HUES6 (cell line): ENCODE measurements around the gene UVRAG.
"Not testable (repeated sequence)": the region's sequence is repeated elsewhere in the genome, so short reads cannot be mapped to it uniquely, and the experiment has no call there.

Experiments used
- H3K27ac ChIP-seq: 2 replicates; pipeline ENCODE4 v1.7.0; 2013; ENCODE audit warnings: low read depth, mild to moderate bottlenecking, low read length, inconsistent platforms
- H3K27me3 ChIP-seq: 2 replicates; pipeline ENCODE4 v1.6.1; 2013; ENCODE audit warnings: low read length; ENCODE audit not compliant: control insufficient read depth, insufficient read depth
- H3K36me3 ChIP-seq: 2 replicates; pipeline ENCODE4 v1.6.1; 2013; ENCODE audit warnings: low read length; ENCODE audit not compliant: control insufficient read depth, insufficient read depth
- H3K4me1 ChIP-seq: 2 replicates; pipeline ENCODE4 v1.6.1; 2013; ENCODE audit warnings: low read length; ENCODE audit not compliant: control insufficient read depth, insufficient read depth
- H3K4me3 ChIP-seq: 2 replicates; pipeline ENCODE4 v1.5.1; 2013; ENCODE audit warnings: low read depth, low read length
- H3K9ac ChIP-seq: one replicate; pipeline ENCODE4 v1.6.1; 2013; ENCODE audit warnings: mild to moderate bottlenecking, low read length
- H3K9me3 ChIP-seq: 2 replicates; pipeline ENCODE4 v1.6.1; 2013; ENCODE audit warnings: low read depth, low read length; ENCODE audit not compliant: control insufficient read depth, insufficient read depth

The UVRAG gene

DNA sequence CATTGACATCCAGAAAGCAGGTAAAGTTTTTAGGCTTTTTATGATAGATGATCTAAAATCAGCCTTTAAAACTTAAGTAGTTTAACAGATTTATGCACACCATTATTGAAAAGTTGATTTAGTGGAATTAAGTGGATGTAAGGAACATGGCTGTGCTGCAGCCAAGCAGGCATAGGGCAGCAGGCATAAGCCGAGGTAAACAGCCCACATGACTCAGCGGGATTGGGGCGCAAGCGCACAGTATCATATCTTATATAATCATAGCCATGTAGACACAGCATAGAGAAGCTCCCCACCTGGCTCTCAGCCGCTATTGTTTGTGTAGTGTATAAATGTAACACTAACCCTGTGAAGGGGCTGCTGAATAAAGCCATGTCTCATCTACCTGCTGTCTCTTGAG lies 233.8 kb downstream of the UVRAG start:
- Histone ChIP-seq H3K36me3 (peaks cover 12% of the 10 kb centered on the region), H3K27me3 (no peaks in the 10 kb centered on the region), H3K4me3 (no peak overlapping the region), H3K9me3 (peaks cover 28% of the 10 kb centered on the region), H3K27ac (no peak overlapping the region), H3K4me1 (no peaks in the 10 kb centered on the region), H3K9ac (no peak overlapping the region)

DNA sequence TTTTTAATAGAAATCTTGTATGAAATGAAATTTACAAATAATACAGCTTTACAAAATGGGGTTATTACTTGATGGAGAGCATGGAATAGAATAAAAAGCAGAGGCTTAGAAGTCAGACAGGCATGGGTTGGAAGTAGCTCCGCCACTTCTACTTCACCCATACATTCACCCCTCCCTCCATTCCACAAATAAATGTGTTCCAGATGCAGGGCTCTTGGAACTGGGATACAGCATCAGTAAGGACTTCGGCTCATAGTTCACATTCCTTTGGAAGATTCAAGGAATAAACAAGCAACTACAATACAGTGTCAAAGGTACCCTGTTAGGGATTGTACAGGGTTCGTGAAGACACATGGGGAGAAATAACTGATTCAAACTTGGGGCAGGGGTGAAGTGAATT lies 234.5 kb downstream of the UVRAG start:
- Histone ChIP-seq H3K9me3 (peaks cover 28% of the 10 kb centered on the region), H3K27ac (no peak overlapping the region), H3K27me3 (no peaks in the 10 kb centered on the region), H3K4me3 (no peak overlapping the region), H3K4me1 (no peaks in the 10 kb centered on the region), H3K36me3 (peaks cover 12% of the 10 kb centered on the region), H3K9ac (no peak overlapping the region)

DNA sequence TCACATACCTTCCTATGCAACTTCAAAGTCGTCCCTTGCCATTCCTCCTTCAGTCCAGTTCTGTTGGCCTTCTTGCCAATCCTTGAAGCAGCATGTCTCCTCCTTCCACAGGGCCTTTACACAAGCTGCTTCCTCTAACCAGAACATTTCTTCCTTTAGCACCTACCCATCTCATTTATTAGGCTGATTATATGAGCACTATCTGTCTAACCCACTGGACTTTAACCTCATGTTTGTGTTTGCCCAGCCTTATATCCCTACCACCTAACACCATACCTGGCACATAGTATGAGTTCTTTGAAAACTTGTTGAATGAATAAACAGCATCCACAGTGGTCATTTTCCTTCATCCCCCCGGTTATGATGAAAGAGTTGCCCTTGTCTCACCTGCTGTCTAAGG lies 236.9 kb downstream of the UVRAG start:
- H3K4me3 ChIP-seq, result no peak overlapping the region
- H3K9ac ChIP-seq, result no peak overlapping the region
- H3K36me3 ChIP-seq, result peaks cover 12% of the 10 kb centered on the region
- H3K27ac ChIP-seq, result no peak overlapping the region
- H3K4me1 ChIP-seq, result peaks cover 1% of the 10 kb centered on the region; the same call in 1 of the 2 replicates
- H3K9me3 ChIP-seq, result peaks cover 28% of the 10 kb centered on the region
- H3K27me3 ChIP-seq, result no peaks in the 10 kb centered on the region

DNA sequence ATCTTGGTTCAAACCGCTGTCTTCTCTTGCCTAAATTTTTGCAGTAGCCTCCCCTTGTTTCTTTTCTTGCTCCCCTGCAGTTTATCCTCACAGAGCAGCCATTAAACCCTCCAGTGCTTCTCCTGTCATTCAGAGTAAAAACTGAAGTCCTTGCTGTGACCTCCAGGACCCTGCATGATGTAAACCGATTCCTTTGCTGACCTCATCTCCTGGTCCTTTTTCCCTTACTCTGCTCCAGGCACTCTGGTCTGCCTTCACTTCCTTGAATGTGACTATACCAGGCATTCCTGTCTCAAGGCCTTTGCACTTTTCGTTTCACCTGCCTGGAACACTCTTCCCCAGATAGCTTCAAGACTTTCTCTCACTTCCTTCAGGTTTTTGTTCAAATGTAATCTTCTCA lies 239.3 kb downstream of the UVRAG start:
- H3K9ac ChIP-seq, result no peak overlapping the region
- no peaks in the 10 kb centered on the region for H3K27me3 ChIP-seq
- peaks cover 7% of the 10 kb centered on the region for H3K9me3 ChIP-seq
- H3K4me3 ChIP-seq, result no peak overlapping the region
- H3K4me1 ChIP-seq, result peaks cover 14% of the 10 kb centered on the region; the same call in 1 of the 2 replicates
- H3K36me3 ChIP-seq, result peaks cover 6% of the 10 kb centered on the region
- no peak overlapping the region for H3K27ac ChIP-seq

DNA sequence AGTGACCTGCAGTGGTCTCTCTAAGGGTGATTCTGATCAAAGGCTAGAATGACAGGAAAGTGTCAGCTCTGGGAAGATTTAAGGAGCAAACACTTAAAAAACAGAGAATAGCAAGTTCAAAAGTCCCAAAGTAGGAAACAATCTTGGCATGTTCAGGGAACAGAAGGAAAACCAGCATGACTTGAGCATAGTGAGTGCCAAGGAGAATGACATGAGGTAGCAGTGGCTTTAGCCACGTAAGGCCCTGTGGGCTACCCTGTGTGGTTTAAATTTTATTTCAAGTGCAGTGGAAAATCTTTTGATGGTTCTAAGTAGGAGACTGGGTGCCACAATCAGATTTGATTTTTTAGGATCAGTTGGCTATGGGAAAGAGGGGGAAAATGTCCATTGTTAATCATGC lies 241.9 kb downstream of the UVRAG start:
- no peaks in the 10 kb centered on the region for H3K27me3 ChIP-seq
- no peaks in the 10 kb centered on the region; the same call in 1 of the 2 replicates for H3K9me3 ChIP-seq
- peaks cover 16% of the 10 kb centered on the region; the same call in 1 of the 2 replicates for H3K4me1 ChIP-seq
- no peak overlapping the region for H3K9ac ChIP-seq
- no peak overlapping the region for H3K4me3 ChIP-seq
- no peak overlapping the region for H3K27ac ChIP-seq
- H3K36me3 ChIP-seq, result no peaks in the 10 kb centered on the region

DNA sequence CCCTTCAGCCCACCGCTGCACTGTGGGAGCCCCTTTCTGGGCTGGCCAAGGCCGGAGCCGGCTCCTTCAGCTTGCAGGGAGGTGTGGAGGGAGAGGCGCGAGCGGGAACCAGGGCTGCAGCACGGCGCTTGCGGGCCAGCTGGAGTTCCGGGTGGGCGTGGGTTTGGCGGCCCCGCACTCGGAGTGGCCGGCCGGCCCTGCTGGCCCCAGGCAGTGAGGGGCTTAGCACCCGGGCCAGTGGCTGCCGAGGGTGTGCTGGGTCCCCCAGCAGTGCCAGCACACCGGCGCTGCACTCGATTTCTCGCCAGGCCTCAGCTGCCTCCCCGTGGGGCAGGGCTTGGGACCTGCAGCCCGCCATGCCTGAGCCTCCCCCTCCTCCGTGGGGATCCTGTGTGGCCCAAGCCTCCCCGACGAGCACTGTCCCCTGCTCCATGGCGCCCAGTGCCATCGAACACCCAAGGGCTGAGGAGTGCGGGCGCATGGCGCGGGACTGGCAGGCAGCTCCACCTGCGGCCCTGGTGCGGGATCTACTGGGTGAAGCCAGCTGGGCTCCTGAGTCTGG lies 245.5 kb downstream of the UVRAG start:
- not testable (repeated sequence) for H3K27ac ChIP-seq, H3K9ac ChIP-seq, H3K27me3 ChIP-seq, H3K4me3 ChIP-seq, H3K36me3 ChIP-seq, H3K9me3 ChIP-seq
- H3K4me1 ChIP-seq, result peaks cover 34% of the 10 kb centered on the region; the same call in 1 of the 2 replicates

DNA sequence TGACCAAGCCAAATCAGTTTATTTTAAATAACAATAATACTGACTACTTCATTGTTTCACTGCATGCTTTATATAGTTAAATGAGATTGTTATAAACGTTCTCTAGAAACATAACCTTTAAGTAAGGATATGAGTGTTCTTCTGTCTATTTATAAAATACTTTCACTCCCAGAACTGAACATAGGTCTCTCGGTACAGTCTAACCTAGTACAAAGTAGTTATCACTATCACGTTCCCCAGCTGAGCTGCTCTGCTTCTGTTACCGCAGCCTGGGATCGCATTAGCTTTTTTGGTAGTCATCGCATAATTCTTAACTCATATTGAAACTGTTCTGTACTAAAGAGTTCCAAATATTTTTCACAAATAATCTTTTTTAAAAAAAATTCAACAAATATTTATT lies 247.7 kb downstream of the UVRAG start:
- no peak overlapping the region for H3K27ac ChIP-seq
- no peak overlapping the region for H3K9ac ChIP-seq

DNA sequence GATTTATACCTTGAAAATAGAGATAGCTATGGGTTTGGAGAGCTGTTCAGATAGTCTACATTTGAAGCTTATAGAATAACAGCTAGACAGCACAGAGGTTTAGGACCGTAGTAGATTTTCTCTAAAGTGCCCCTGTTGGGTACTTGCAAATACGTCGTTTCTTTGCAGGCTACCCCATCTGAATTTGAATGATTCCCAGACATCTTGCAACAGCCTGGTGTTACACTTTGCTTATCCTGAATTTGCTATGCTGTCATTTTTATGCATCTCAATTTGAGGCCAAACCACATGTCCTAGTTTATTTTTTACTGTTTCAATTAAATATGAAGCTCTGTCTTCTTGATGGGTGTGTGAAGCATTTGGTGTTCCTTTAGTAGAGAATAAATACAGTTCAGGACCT lies 249.2 kb downstream of the UVRAG start:
- Histone ChIP-seq H3K36me3 (peaks cover 22% of the 10 kb centered on the region), H3K9ac (no peak overlapping the region), H3K27ac (no peak overlapping the region), H3K9me3 (no peaks in the 10 kb centered on the region; the same call in 1 of the 2 replicates), H3K27me3 (no peaks in the 10 kb centered on the region), H3K4me1 (peaks cover 21% of the 10 kb centered on the region; the same call in 1 of the 2 replicates), H3K4me3 (no peak overlapping the region)

More for the DNA sequence above, 247.7 kb downstream of the UVRAG start:
- H3K27me3 ChIP-seq, result no peaks in the 10 kb centered on the region
- H3K4me1 ChIP-seq, result peaks cover 25% of the 10 kb centered on the region; the same call in 1 of the 2 replicates
- peaks cover 14% of the 10 kb centered on the region for H3K36me3 ChIP-seq
- H3K9me3 ChIP-seq, result no peaks in the 10 kb centered on the region; the same call in 1 of the 2 replicates
- no peak overlapping the region for H3K4me3 ChIP-seq

DNA sequence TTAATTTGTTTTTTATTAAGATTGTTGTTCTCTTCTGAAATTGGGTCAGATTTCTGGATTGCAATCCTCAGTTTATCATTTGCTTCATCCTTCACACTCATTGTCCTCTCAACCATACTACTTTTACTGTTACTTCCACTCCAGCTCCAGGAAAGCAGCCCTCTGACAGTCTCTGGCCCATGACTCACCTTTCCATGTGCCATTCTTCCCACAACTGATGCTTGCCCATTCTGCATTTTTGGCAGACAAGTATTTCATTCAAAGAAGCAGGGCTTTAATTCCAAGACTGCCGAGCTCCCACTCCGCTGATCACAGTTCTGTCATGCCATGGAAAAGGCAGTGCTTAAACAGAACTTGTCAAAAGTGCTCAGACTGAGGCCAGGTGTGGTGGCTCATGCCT lies 252.1 kb downstream of the UVRAG start:
- no peaks in the 10 kb centered on the region for H3K9me3 ChIP-seq
- no peak overlapping the region for H3K9ac ChIP-seq
- peaks cover 16% of the 10 kb centered on the region; the same call in 1 of the 2 replicates for H3K4me1 ChIP-seq
- no peaks in the 10 kb centered on the region for H3K27me3 ChIP-seq
- H3K27ac ChIP-seq, result no peak overlapping the region
- no peak overlapping the region for H3K4me3 ChIP-seq
- peaks cover 26% of the 10 kb centered on the region for H3K36me3 ChIP-seq

DNA sequence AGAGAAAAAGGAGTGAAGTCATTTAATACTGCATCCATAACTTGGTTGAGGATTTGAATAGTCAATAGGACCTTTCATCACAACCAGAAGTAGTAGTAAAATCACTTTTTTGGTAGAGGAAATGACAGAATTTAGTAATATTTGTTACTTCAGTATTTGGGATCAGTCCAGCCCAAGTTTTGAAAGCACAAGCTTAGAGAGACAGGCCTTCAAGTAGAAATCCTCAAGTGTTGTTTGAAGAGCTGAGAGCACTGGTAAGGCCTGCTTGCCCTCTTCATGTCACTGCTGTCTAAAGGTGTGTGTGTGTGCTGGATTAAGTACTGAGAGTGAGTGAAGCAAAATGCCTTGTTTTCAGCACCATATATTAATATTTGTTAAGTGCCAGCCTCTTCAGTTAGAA lies 254.0 kb downstream of the UVRAG start:
- Histone ChIP-seq H3K27me3 (no peaks in the 10 kb centered on the region), H3K4me1 (peaks cover 2% of the 10 kb centered on the region; the same call in 1 of the 2 replicates), H3K9ac (no peak overlapping the region), H3K4me3 (no peak overlapping the region), H3K27ac (no peak overlapping the region), H3K9me3 (no peaks in the 10 kb centered on the region), H3K36me3 (peaks cover 26% of the 10 kb centered on the region)

DNA sequence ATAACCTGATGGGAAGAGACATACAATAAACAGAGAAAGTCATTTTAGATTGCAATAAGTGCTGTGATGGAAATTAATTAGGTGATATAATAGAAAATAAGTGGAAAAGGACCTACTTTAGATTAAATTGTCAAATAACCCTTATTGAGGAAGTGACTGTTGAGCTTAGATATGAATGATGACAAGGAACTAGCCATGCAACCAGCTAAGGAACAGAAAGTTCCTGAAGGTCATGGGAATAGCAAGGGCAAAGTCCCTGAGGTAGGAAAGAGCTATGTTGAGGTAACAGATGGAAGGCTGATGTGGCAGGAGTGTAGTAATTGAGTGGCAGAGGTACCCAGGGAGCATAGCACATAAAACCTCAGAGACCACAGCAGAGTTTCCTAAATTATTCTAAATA lies 256.1 kb downstream of the UVRAG start:
- Histone ChIP-seq H3K9ac (no peak overlapping the region), H3K4me3 (no peak overlapping the region), H3K4me1 (no peaks in the 10 kb centered on the region), H3K27ac (no peak overlapping the region), H3K9me3 (no peaks in the 10 kb centered on the region), H3K36me3 (peaks cover 24% of the 10 kb centered on the region), H3K27me3 (no peaks in the 10 kb centered on the region)
